Endothelial cell of umbilical vein (primary cell): ENCODE measurements around the gene REPS2. TPM values are rescaled to one million over a fixed set of nuclear protein-coding genes. Genes with fewer than 3 reads are reported as not detected.

Experiments used
- BruUV-seq: library from RNA; stranded (reverse); fragments of 400-500 nt; replicated peaks from 2 replicates; lab custom pipeline; 2021; lab: Mats Ljungman, UMichigan
- CTCF ChIA-PET: fragments of 300-600, 350-600 bp; sonication (Branson Sonifier 250); formaldehyde crosslinking; loops from one replicate; lab custom pipeline; 2021; ENCODE audit warnings: antibody characterized with exemption, inconsistent platforms; lab: Charles Lee
- POLR2A ChIA-PET: fragments of 300-600, 350-600 bp; sonication (Branson Sonifier 250); formaldehyde crosslinking; loops from one replicate; lab custom pipeline; 2021; ENCODE audit warnings: antibody characterized with exemption, inconsistent platforms; lab: Charles Lee
- DNase-seq: peaks from one replicate; pipeline ENCODE4 v3.0.0-alpha.2; 2011; ENCODE audit warnings: low read depth, low spot score
- FAIRE-seq: peaks from 2 replicates; lab custom pipeline; 2011; peaks lifted over from hg19 to GRCh38; lab: Jason Lieb, UNC
- H2AFZ ChIP-seq: 2 replicates; pipeline ENCODE4 v1.6.0; 2012; ENCODE audit warnings: low read depth, low read length, control low read depth, inconsistent platforms
- H3K27ac ChIP-seq: 2 replicates; pipeline ENCODE4 v1.5.1; 2011; ENCODE audit warnings: low read depth, mild to moderate bottlenecking, control low read depth, low read length, moderate library complexity; ENCODE audit not compliant: insufficient read depth
- H3K27me3 ChIP-seq, 2 experiments: 2 replicates each; pipeline versions ENCODE4 v1.6.0 to v1.6.1; 2011; ENCODE audit warnings: low read length in 2 of 2, mixed read lengths in 1 of 2; ENCODE audit not compliant: control insufficient read depth in 2 of 2, insufficient read depth in 2 of 2
- H3K36me3 ChIP-seq, 2 experiments: 2 replicates in 1 of 2; 3 replicates in 1 of 2; pipeline ENCODE4 v1.5.1; 2011; ENCODE audit warnings: low read length in 2 of 2, mild to moderate bottlenecking in 1 of 2, moderate library complexity in 1 of 2; ENCODE audit not compliant: control insufficient read depth in 2 of 2, insufficient read depth in 2 of 2; ENCODE audit errors: extremely low read depth in 1 of 2
- H3K4me1 ChIP-seq: 3 replicates; pipeline ENCODE4 v1.5.1; 2011; ENCODE audit warnings: mild to moderate bottlenecking, low read length; ENCODE audit not compliant: control insufficient read depth, insufficient read depth; ENCODE audit errors: extremely low read depth
- H3K4me2 ChIP-seq: 2 replicates; pipeline ENCODE4 v1.6.1; 2011; ENCODE audit warnings: low read length, control low read depth, mixed read lengths; ENCODE audit not compliant: insufficient read depth
- H3K4me3 ChIP-seq, 3 experiments: fragments of 200-600 bp in 1 of 3; sonication (generic), shearing (Covaris generic) in 1 of 3; replicated peaks in 1 of 3; 2 replicates each; pipeline ENCODE4 v1.5.1; 2011 to 2016; ENCODE audit warnings: control low read depth in 3 of 3, low read length in 3 of 3, mild to moderate bottlenecking in 2 of 3, inconsistent platforms in 1 of 3, low read depth in 1 of 3, moderate library complexity in 1 of 3; ENCODE audit not compliant: insufficient read depth in 1 of 3
- H3K79me2 ChIP-seq: 2 replicates; pipeline ENCODE4 v1.6.0; 2012; ENCODE audit warnings: low read length, inconsistent platforms; ENCODE audit not compliant: control insufficient read depth, insufficient read depth
- H3K9ac ChIP-seq: replicated peaks from 2 replicates; pipeline ENCODE3; 2011; ENCODE audit warnings: low read length, control low read depth; ENCODE audit not compliant: insufficient read depth; ENCODE audit errors: extremely low read depth
- H3K9me1 ChIP-seq: replicated peaks from 3 replicates; pipeline ENCODE4 v1.6.0; 2011; ENCODE audit warnings: mild to moderate bottlenecking, low read length; ENCODE audit not compliant: control insufficient read depth, insufficient read depth; ENCODE audit errors: extremely low read depth
- H3K9me3 ChIP-seq: replicated peaks from 2 replicates; pipeline ENCODE4 v1.5.1; 2012; ENCODE audit warnings: low read length, inconsistent platforms; ENCODE audit not compliant: control insufficient read depth, insufficient read depth
- H4K20me1 ChIP-seq: replicated peaks from 2 replicates; pipeline ENCODE3; 2011; ENCODE audit warnings: mild to moderate bottlenecking, low read length; ENCODE audit not compliant: control insufficient read depth, insufficient read depth; ENCODE audit errors: extremely low read depth
- EZH2 ChIP-seq: IDR thresholded peaks from 2 replicates; pipeline ENCODE4 v1.6.1; 2012; ENCODE audit warnings: borderline replicate concordance, low read depth, mild to moderate bottlenecking, moderate library complexity, low read length, inconsistent platforms; ENCODE audit not compliant: severe bottlenecking
- FOS ChIP-seq: IDR thresholded peaks from 2 replicates; pipeline ENCODE4 v1.6.1; 2011; ENCODE audit warnings: mild to moderate bottlenecking, low read length, moderate library complexity, borderline replicate concordance; ENCODE audit not compliant: insufficient read depth
- GATA2 ChIP-seq: IDR thresholded peaks from 2 replicates; pipeline ENCODE4 v1.7.0; 2011; ENCODE audit warnings: low read depth, mild to moderate bottlenecking, moderate library complexity, mixed read lengths, low read length; ENCODE audit not compliant: insufficient read length, insufficient read depth
- JUN ChIP-seq: IDR thresholded peaks from 2 replicates; pipeline ENCODE4 v1.6.1; 2011; ENCODE audit warnings: borderline replicate concordance, low read depth; ENCODE audit not compliant: insufficient read length, insufficient read depth
- MYC ChIP-seq: IDR thresholded peaks from one replicate; pipeline ENCODE4 v1.6.1; 2011; ENCODE audit warnings: mild to moderate bottlenecking, low read depth, low read length
- POLR2A ChIP-seq: IDR thresholded peaks from 2 replicates; pipeline ENCODE4 v1.6.1; 2012; ENCODE audit warnings: low read depth, mild to moderate bottlenecking, control low read depth, low read length
- POLR2AphosphoS5 ChIP-seq: IDR thresholded peaks from 2 replicates; pipeline ENCODE4 v1.6.1; 2012; ENCODE audit warnings: low read depth, mild to moderate bottlenecking, control low read depth, low read length, moderate library complexity; ENCODE audit not compliant: insufficient read depth
- dilution Hi-C: fragments of 300-500 bp; cut with MboI; formaldehyde crosslinking; loops from one replicate; pipeline ENCODE4 v1.15.0; 2019; ENCODE audit warnings: low sequenced_read_pairs; ENCODE audit not compliant: extremely low pct_ligation_motif_present
- intact Hi-C: fragments of 100-400 bp; cut with micrococcal nuclease; formaldehyde crosslinking; loops from one replicate; pipeline ENCODE4 v1.10.0; 2022
- polyA plus RNA-seq, 4 experiments: library from polyadenylated mRNA; depleted of rRNA in 3 of 4; stranded (reverse) in 3 of 4; unstranded in 1 of 4; fragments of >200 nt; gene quantifications; 2 replicates each; pipeline versions ENCODE4 v1.2.1 to v1.2.3, GENCODE V29; 2011 to 2012; ENCODE audit warnings: missing spikeins in 1 of 4
- total RNA-seq: library from RNA; stranded (reverse); gene quantifications from 2 replicates; pipeline ENCODE4 v1.2.3, GENCODE V29; 2021
- TF ChIP-seq, protein P1 (sequence below): IDR thresholded peaks from 2 replicates; pipeline ENCODE4 v1.6.1; 2011; ENCODE audit not compliant: insufficient read depth, insufficient read length
- TF ChIP-seq, protein P2 (sequence below), 2 donors: IDR thresholded peaks; 1 replicate in 1 of 2; 2 replicates in 1 of 2; pipeline ENCODE4 v1.5.1; 2011; ENCODE audit warnings: low read length in 2 of 2, mild to moderate bottlenecking in 2 of 2, moderate library complexity in 2 of 2, control low read depth in 1 of 2, inconsistent platforms in 1 of 2, low read depth in 1 of 2; ENCODE audit not compliant: insufficient read depth in 1 of 2; ENCODE audit errors: extremely low read depth in 1 of 2

Gene REPS2
- total and polyA plus RNA-seq, 2 donors (not counting 3 experiments of a cell fraction or from before 2014, with no cell fraction given): 0.91 to 2.6 TPM

DNA sequence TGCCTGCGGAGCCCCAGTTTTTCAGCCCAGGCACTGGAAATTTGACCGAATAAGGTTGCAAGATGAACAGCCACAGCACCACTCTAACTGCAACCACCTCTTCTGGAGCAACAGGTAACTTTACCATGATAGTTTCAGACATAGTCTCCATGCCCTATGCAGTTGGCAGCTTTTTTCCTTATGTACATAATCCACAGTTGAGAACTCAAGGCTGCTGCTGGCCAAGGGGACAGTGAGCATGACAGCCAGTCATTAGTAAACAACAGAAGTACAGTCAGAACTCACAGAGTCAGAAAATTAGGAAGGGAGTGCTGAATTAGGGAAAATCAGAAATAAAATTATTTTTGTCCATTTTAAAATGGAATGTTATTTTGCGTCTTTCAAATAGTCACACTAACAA is 235.9 kb downstream of the REPS2 start:
- CTCF ChIA-PET: no interaction called here
- POLR2A ChIA-PET: no interaction called here

More for the DNA sequence above, 235.9 kb downstream of the REPS2 start:
- Histone ChIP-seq H3K9ac (no peak overlapping the region), H2AFZ (no peak overlapping the region), H3K9me1 (no peaks in the 10 kb centered on the region), H3K4me2 (no peak overlapping the region), H3K27me3 (no peaks in the 10 kb centered on the region), H3K36me3 (no peaks in the 10 kb centered on the region), H3K4me3 (no peak overlapping the region), H3K9me3 (no peaks in the 10 kb centered on the region), H3K27ac (no peak overlapping the region), H3K79me2 (no peaks in the 10 kb centered on the region), H3K4me1 (no peaks in the 10 kb centered on the region), H4K20me1 (no peaks in the 10 kb centered on the region)
- TF ChIP-seq JUN (no peak), POLR2AphosphoS5 (no peak), MYC (no peak), GATA2 (no peak), FOS (no peak), POLR2A (no peak), EZH2 (no peak)
- TF ChIP-seq, protein P1, sequence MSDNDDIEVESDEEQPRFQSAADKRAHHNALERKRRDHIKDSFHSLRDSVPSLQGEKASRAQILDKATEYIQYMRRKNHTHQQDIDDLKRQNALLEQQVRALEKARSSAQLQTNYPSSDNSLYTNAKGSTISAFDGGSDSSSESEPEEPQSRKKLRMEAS: no peak
- TF ChIP-seq, protein P2, sequence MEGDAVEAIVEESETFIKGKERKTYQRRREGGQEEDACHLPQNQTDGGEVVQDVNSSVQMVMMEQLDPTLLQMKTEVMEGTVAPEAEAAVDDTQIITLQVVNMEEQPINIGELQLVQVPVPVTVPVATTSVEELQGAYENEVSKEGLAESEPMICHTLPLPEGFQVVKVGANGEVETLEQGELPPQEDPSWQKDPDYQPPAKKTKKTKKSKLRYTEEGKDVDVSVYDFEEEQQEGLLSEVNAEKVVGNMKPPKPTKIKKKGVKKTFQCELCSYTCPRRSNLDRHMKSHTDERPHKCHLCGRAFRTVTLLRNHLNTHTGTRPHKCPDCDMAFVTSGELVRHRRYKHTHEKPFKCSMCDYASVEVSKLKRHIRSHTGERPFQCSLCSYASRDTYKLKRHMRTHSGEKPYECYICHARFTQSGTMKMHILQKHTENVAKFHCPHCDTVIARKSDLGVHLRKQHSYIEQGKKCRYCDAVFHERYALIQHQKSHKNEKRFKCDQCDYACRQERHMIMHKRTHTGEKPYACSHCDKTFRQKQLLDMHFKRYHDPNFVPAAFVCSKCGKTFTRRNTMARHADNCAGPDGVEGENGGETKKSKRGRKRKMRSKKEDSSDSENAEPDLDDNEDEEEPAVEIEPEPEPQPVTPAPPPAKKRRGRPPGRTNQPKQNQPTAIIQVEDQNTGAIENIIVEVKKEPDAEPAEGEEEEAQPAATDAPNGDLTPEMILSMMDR (IDR thresholded peaks at IDR 0.05; ENCODE audit: extremely low read depth in 1 of 2, insufficient read depth in 1 of 2, low read depth in 1 of 2, low read length in 2 of 2): no peak
- no peak for FAIRE-seq
- dilution Hi-C loops: no loop called here
- intact Hi-C loops: no loop called here
- no peak for DNase-seq
- no TSS peak for BruUV-seq
